ENCODE data around the gene FEN1.
A peak's percentile ranks its signal among the peaks of the same experiment; 100 is the strongest.

Gene FEN1

GRCh38 chr11:61803889-61804647 lies 11.4 kb downstream of the FEN1 start:
- TF ChIP-seq POLR2A (IDR thresholded peaks at IDR 0.05; ENCODE audit: low read depth, low read length) = no peak
- FAIRE-seq (no peak), DNase-seq (ENCODE audit: insufficient read length, low spot score) (no peak)

- no peak for FAIRE-seq
- DNase-seq (ENCODE audit: insufficient read length, low spot score) = no peak
- TF ChIP-seq POLR2A (IDR thresholded peaks at IDR 0.05; ENCODE audit: low read depth, low read length) = no peak
Measured at GRCh38 chr11:61805146-61805545, 12.4 kb downstream of the FEN1 start.

DNA sequence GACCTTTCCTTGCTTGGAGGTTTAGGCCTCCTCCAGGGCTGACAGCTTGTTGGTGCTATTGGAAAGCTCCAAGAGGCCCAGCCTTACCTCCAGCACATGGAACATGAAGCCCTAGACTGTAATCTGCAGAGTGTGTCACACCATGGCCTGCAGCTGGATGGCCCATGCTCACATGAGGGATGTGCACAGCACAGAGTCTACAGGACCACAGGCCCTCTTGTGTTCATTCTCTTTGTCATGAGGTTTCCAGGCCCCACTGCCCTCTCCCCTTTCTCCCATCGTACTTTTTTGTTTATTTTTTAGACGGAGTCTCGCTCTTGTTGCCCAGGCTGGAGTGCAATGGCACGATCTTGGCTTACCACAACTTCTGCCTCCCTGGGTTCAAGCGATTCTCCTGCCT lies 14.1 kb downstream of the FEN1 start:
- DNase-seq (ENCODE audit: insufficient read length, low spot score) (no peak), FAIRE-seq (no peak)
- TF ChIP-seq POLR2A (IDR thresholded peaks at IDR 0.05; ENCODE audit: low read depth, low read length) = no peak

DNA sequence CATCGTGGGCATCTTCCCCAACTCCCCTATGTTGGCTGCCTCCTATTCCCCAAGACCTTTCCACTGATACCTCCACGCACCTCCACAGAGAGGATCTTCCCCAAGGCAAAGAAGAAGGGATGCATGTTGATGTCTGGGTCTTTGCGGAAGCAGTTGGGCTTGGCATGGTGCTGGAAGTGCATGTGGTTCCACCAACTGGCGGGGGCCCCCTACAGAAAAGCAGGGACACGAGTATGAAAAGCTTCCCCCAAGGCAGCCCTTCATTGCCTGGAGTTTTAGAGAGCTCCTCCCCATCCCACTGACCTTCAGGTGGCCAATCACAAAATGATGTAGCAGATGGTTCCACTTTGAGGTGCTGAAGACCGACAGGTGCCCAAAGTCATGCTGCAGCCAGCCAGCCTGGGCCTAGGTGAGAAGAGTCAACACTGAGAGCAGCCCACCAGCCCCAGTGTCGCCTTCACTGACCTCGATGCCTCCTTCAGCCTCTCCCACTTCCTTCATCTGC lies 18.0 kb downstream of the FEN1 start:
- no peak for TF ChIP-seq POLR2A (IDR thresholded peaks at IDR 0.05; ENCODE audit: low read depth, low read length)
- no peak for DNase-seq (ENCODE audit: insufficient read length, low spot score)
- no peak for FAIRE-seq

- no peak for DNase-seq (ENCODE audit: insufficient read length, low spot score)
- FAIRE-seq = no peak
- TF ChIP-seq POLR2A (IDR thresholded peaks at IDR 0.05; ENCODE audit: low read depth, low read length) = no peak
Measured at GRCh38 chr11:61811831-61812230, 19.1 kb downstream of the FEN1 start.

GRCh38 chr11:61812736-61813411 lies 20.2 kb downstream of the FEN1 start:
- FAIRE-seq = no peak
- TF ChIP-seq POLR2A (IDR thresholded peaks at IDR 0.05; ENCODE audit: low read depth, low read length) = no peak
- DNase-seq (ENCODE audit: insufficient read length, low spot score) = no peak

DNA sequence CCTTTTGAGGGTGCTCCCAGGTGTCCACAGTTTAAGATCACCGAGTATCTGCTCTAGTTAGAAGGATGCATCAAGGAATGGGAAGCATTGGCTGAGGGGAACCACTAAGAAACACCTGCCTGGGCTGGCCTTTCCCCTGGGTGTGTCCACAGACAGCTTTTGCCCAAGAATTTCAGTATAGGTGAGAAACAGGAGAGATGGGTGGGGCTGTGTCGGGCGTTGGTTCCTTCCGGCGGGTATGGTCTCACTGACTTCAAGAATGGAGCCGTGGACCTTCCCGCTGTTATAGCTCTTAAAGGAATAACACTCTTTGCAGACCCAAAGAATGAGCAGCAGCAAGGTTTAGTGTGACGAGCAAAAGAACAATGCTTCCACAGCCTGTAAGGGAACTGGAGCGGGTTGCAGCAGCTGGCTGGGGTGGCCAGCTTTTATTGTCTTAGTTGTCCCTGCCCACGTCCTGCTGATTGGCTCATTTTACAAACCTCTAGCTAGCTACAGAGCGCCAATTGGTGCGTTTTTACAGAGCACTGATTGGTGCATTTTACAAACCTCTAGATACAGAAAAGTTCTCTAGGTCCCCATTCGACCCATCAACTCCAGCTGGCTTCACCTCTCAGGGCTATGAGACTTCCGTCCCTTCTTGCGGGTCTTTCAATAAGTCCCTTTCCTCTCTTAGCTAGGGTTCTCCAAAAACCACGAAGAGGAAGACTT lies 21.7 kb downstream of the FEN1 start:
- DNase-seq (ENCODE audit: insufficient read length, low spot score) (no peak), FAIRE-seq (no peak)
- no peak for TF ChIP-seq POLR2A (IDR thresholded peaks at IDR 0.05; ENCODE audit: low read depth, low read length)

GRCh38 chr11:61814958-61815789 lies 22.5 kb downstream of the FEN1 start:
- peak; percentile 92 for TF ChIP-seq POLR2A (IDR thresholded peaks at IDR 0.05; ENCODE audit: low read depth, low read length)
- no peak for FAIRE-seq
- peak; percentile 97 for DNase-seq (ENCODE audit: insufficient read length, low spot score)

GRCh38 chr11:61815790-61816735 lies 23.4 kb downstream of the FEN1 start:
- FAIRE-seq = no peak
- TF ChIP-seq POLR2A (IDR thresholded peaks at IDR 0.05; ENCODE audit: low read depth, low read length) = peak; percentile 78
- peak; percentile 85 for DNase-seq (ENCODE audit: insufficient read length, low spot score)

GRCh38 chr11:61816736-61817455 lies 24.2 kb downstream of the FEN1 start, which contains the start of gene FADS1:
TSS of gene FADS1 (minus strand) at chr11:61817003. CDS start at chr11:61816929, 74 bp downstream.
- peak; percentile 95 for DNase-seq (ENCODE audit: insufficient read length, low spot score)
- no peak for FAIRE-seq
- peak; percentile 64 for TF ChIP-seq POLR2A (IDR thresholded peaks at IDR 0.05; ENCODE audit: low read depth, low read length)

- DNase-seq (ENCODE audit: insufficient read length, low spot score) = no peak
- no peak for FAIRE-seq
- no peak for TF ChIP-seq POLR2A (IDR thresholded peaks at IDR 0.05; ENCODE audit: low read depth, low read length)
Measured at GRCh38 chr11:61817471-61818202, 24.9 kb downstream of the FEN1 start.
